22Rv1 (cell line): Measurements from ENCODE around the gene CD207.

Source experiments
- H3K27ac ChIP-seq: fragments of 450-650 bp; 2 replicates; pipeline ENCODE4 v1.5.1; 2017
- ZFX ChIP-seq: fragments of 450-650 bp; IDR thresholded peaks from 2 replicates; pipeline ENCODE4 v1.6.1; 2017; ENCODE audit warnings: antibody characterized with exemption, borderline replicate concordance
- TF ChIP-seq, protein P1 (sequence below): fragments of 450-650 bp; IDR thresholded peaks from 2 replicates; pipeline ENCODE4 v1.5.1; 2017; ENCODE audit warnings: mild to moderate bottlenecking

CD207 gene

DNA sequence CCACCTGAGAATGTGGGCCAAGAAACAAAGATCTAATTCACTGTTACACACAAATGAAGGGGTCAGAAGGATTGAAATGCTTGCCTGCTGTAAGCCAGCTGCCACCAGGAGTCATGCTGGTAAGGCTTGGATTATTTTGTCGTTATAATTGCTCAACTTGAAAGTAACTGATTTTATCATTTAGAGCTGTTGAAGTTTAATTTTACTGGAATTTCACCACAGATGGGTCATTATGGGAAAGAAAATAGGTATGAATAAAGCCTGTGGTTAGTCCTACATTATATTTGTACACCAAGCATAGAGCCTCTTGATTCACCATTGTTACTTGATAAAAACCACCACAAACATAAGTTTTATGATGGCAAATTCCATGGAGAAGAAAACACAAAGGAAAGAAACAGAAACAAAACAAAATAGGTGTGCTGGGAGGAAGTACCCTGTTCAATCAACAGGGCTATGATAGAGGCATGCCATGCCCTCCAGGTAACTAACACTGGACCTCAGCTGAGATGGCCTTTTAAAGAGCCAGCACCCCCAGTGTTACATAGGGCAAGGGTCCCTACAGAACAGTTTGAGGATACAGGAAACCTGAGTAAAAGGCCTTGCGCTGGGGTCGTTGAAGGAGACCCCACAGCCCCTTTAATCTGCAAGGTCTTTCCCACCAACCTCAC, 18.2 kb downstream of the CD207 start:
- H3K27ac ChIP-seq = no peak overlapping the region
- TF ChIP-seq, protein P1, sequence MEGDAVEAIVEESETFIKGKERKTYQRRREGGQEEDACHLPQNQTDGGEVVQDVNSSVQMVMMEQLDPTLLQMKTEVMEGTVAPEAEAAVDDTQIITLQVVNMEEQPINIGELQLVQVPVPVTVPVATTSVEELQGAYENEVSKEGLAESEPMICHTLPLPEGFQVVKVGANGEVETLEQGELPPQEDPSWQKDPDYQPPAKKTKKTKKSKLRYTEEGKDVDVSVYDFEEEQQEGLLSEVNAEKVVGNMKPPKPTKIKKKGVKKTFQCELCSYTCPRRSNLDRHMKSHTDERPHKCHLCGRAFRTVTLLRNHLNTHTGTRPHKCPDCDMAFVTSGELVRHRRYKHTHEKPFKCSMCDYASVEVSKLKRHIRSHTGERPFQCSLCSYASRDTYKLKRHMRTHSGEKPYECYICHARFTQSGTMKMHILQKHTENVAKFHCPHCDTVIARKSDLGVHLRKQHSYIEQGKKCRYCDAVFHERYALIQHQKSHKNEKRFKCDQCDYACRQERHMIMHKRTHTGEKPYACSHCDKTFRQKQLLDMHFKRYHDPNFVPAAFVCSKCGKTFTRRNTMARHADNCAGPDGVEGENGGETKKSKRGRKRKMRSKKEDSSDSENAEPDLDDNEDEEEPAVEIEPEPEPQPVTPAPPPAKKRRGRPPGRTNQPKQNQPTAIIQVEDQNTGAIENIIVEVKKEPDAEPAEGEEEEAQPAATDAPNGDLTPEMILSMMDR = no peak
- TF ChIP-seq ZFX = no peak

DNA sequence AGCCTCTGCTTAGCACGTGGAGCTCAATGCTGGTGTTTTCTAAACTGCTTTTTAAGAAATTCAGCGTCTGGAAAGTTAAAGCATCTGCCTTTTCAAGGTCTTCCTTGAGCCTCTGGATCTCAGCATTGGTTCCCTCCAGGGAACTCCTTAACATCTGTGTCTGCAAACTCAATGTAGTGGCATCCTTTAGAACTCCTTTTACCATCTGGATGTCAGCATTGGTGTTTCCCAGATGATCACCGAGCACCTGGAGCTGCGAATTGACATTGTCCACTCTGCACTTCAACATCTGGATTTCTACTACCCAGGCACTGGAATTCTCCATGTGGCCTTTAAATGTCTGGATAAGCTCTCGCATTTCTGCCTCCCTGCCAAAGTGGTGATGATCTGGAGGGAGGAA, 18.9 kb downstream of the CD207 start:
- no peak for TF ChIP-seq ZFX
- TF ChIP-seq, protein P1 = no peak
- no peak overlapping the region for H3K27ac ChIP-seq

DNA sequence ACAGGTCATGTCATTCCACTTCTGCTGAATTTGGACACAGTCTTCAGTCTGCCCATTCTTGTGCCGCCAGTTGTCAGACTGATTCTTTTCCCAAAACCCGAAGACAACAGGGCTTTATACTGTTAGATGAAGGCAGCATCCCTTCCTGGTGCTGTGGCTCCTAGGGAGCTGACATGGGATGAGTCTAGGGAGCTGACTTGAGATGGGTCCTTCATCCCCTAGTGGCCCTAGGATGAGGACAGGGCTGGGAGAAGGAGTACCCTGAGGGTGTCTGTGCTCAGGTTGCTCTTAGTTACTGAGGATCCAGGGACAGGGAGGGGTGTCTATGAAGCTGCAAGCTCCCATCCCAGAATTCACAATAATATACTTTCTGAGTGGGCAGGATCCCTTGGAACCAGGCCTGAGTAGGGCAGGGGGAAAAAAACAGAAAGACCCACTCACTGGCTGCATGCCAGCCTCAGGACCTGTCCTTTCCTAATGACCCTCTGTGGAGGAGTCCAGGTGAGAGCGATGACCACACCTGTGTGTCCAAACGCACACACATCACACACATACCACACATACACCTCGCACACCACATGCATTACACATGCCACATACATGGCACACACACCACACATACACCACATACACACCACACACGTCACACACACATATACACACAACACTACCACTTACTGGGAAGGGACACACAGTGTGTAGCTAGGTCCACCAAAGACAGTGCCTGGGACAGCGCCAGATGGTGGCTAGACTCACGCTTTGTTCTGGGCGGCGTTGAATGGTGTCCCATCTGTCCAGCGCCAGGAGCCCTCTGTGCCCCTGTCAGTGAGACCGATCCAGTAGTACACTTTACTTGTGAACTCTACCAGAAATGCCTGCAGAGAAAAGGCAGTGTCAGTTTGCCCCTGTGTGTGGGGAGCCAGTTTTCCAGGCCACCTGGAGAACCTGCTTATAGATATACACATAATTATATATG, 26.3 kb downstream of the CD207 start:
- TF ChIP-seq, protein P1 = no peak
- no peak for TF ChIP-seq ZFX
- H3K27ac ChIP-seq = no peak overlapping the region

DNA sequence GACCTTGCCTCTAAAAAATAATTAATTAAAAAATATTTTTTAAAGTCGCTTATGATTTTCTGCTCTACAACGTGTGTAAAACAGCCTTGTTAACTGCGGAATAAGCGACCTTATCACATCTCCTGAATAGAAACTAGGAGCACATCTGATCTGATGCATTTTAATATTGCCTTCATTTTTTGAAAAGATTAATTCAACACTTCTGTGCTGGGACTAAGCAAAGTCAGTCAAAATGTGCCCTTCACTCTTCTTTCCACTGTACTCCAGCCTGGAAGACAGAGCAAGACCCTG, 27.8 kb downstream of the CD207 start:
- TF ChIP-seq ZFX = no peak
- TF ChIP-seq, protein P1 = no peak
- H3K27ac ChIP-seq = no peak overlapping the region

DNA sequence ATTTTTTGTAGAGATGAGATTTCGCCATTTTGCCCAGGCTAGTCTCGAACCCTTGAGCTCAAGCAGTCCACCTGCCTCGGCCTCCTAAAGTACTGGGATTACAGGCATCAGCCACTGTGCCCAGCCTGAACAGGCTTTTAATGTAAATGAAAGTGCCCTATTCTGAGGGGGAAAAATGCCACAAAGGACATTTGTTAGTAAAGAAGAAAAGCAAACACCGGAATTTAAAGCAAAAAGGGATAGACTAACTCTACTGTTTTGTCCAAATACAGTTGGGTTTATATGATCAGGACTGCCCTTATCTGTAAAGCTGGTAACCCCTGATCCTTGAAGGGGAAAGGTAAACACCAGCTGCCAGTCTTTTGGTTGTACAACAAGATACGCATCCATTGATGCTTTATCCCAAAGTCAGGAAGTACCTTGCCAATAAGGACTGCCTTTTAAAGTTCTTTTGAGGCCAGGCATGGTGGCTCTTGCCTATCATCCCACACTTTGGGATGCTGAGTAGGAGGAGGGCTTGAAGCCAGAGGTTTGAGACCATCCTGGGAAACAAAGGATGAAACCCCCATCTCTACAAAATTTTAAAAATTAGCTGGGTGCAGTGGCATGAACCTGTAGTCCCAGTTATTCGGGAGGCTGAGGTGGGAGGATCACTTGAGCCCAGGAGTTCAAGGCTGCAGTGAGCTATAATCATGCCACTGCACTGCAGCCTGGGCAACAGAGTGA, 28.4 kb downstream of the CD207 start:
- TF ChIP-seq ZFX = no peak
- TF ChIP-seq, protein P1 = no peak
- no peak overlapping the region for H3K27ac ChIP-seq

DNA sequence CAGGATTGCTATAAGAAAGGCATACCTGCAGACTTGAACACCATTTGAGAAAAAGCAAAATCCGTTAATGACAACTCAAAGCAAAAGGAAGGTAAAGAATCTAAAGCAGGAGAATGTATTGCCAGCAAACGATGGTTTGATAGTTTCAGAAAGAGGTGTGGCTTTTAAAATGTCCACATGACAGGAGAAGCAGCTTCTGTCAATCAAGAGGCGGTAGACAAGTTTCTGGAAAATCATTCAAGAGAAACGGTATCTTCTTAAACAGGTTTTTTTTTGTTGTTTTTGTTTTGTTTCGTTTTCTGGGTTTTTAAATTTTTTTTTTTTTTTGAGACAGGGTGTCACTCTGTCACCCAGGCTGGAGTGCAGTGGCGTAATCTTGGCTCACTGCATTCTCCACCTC, 29.0 kb downstream of the CD207 start:
- no peak for TF ChIP-seq ZFX
- TF ChIP-seq, protein P1 = no peak
- H3K27ac ChIP-seq = no peak overlapping the region
